Uterus (tissue), 4 donors: ENCODE data around the gene NAA20. TPM values are rescaled to one million over a fixed set of nuclear protein-coding genes. Genes with fewer than 3 reads are reported as not detected.

Experiments used
- DNase-seq, 2 donors: peaks; one replicate each; pipeline ENCODE4 v3.0.0-alpha.2; 2019 to 2020
- H3K27ac ChIP-seq, 2 donors: fragments of 200-600 bp; sonication (generic); 1 replicate in 1 of 2; 2 replicates in 1 of 2; pipeline ENCODE4 v1.5.1; 2016 to 2018
- H3K27me3 ChIP-seq, 2 donors: fragments of 200-600 bp; sonication (generic); one replicate each; pipeline ENCODE4 v1.5.1; 2018 to 2019; ENCODE audit warnings: control low read depth in 1 of 2
- H3K36me3 ChIP-seq, 2 donors: fragments of 200-600 bp; sonication (generic); one replicate each; pipeline ENCODE4 v1.5.1; 2019; ENCODE audit warnings: control low read depth in 1 of 2
- H3K4me1 ChIP-seq, 2 donors: fragments of 200-600 bp; sonication (generic); one replicate each; pipeline ENCODE4 v1.5.1; 2018 to 2019; ENCODE audit warnings: control low read depth in 1 of 2
- H3K4me3 ChIP-seq, 2 donors: fragments of 200-600 bp; sonication (generic); 1 replicate in 1 of 2; 2 replicates in 1 of 2; pipeline ENCODE4 v1.5.1; 2018 to 2019; ENCODE audit warnings: mild to moderate bottlenecking in 1 of 2
- H3K9me3 ChIP-seq, 2 donors: fragments of 200-600 bp; sonication (generic); one replicate each; pipeline ENCODE4 v1.5.1; 2019; ENCODE audit warnings: control low read depth in 1 of 2
- POLR2A ChIP-seq, 2 donors: fragments of 450-650 bp; IDR thresholded peaks; one replicate each; pipeline ENCODE4 v1.6.1; 2016; ENCODE audit warnings: antibody characterized with exemption in 2 of 2, mild to moderate bottlenecking in 1 of 2, moderate library complexity in 1 of 2
- intact Hi-C: fragments of 100-400 bp; cut with DNase I; formaldehyde crosslinking; loops from one replicate; pipeline ENCODE4 v1.15.1; 2023; ENCODE audit warnings: low total_unique reads
- total RNA-seq, 4 donors: library from RNA; depleted of rRNA in 3 of 4; stranded (reverse); fragments of >200 nt in 3 of 4; gene quantifications; one replicate each; pipeline versions ENCODE4 v1.1.0 to v1.2.4, GENCODE V29; 2014 to 2023
- TF ChIP-seq, protein P1 (sequence below), 4 experiments: fragments of 200-600 bp in 2 of 4; fragments of 450-650 bp in 2 of 4; sonication (generic) in 2 of 4; IDR thresholded peaks; one replicate each; pipeline ENCODE4 v1.5.1; 2016 to 2019; ENCODE audit warnings: antibody characterized with exemption in 4 of 4, mild to moderate bottlenecking in 2 of 4, moderate library complexity in 1 of 4
- donor health status: DM: yes; HTN: yes; CAD: no.

NAA20 gene
- total RNA-seq, 4 donors from 2014 or later = 24.7 to 55.7 (median 35.2) TPM

DNA sequence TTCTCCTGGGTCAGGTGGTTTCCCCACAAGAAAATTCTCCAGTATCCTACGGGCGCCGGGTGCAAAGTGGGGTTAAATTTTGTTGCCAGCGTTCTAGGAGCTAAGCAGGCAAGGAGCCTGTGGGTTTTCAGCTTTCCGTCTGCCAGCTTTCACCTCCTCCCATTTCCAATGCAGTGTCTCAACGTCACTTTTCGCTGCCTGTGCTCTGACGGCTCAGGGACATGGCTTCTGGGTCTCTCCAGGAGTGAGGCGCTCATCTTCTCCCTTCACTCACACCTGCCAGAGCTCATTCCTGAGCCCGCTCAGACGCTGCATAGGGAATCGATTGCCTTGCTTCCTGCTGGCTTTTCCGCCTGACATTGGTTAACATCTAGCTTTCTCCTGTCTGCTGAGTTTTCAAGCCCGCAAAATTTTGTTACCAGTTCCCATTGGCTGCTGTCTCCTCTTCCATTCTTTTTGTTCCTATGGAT lies 7.3 kb upstream of the NAA20 start:
- Histone ChIP-seq H3K9me3 (no peaks in the 10 kb centered on the region), H3K27ac (peak overlapping the region; percentile 78 to 96), H3K4me1 (peaks cover 6 to 12% of the 10 kb centered on the region in 2 donors), H3K36me3 (no peaks in the 10 kb centered on the region), H3K27me3 (no peaks in the 10 kb centered on the region), H3K4me3 (no peak overlapping the region)
- intact Hi-C loops = no loop called here
- no peak for DNase-seq
- no peak for TF ChIP-seq POLR2A (IDR thresholded peaks at IDR 0.05)
- TF ChIP-seq, protein P1, sequence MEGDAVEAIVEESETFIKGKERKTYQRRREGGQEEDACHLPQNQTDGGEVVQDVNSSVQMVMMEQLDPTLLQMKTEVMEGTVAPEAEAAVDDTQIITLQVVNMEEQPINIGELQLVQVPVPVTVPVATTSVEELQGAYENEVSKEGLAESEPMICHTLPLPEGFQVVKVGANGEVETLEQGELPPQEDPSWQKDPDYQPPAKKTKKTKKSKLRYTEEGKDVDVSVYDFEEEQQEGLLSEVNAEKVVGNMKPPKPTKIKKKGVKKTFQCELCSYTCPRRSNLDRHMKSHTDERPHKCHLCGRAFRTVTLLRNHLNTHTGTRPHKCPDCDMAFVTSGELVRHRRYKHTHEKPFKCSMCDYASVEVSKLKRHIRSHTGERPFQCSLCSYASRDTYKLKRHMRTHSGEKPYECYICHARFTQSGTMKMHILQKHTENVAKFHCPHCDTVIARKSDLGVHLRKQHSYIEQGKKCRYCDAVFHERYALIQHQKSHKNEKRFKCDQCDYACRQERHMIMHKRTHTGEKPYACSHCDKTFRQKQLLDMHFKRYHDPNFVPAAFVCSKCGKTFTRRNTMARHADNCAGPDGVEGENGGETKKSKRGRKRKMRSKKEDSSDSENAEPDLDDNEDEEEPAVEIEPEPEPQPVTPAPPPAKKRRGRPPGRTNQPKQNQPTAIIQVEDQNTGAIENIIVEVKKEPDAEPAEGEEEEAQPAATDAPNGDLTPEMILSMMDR (IDR thresholded peaks at IDR 0.05) = no peak

DNA sequence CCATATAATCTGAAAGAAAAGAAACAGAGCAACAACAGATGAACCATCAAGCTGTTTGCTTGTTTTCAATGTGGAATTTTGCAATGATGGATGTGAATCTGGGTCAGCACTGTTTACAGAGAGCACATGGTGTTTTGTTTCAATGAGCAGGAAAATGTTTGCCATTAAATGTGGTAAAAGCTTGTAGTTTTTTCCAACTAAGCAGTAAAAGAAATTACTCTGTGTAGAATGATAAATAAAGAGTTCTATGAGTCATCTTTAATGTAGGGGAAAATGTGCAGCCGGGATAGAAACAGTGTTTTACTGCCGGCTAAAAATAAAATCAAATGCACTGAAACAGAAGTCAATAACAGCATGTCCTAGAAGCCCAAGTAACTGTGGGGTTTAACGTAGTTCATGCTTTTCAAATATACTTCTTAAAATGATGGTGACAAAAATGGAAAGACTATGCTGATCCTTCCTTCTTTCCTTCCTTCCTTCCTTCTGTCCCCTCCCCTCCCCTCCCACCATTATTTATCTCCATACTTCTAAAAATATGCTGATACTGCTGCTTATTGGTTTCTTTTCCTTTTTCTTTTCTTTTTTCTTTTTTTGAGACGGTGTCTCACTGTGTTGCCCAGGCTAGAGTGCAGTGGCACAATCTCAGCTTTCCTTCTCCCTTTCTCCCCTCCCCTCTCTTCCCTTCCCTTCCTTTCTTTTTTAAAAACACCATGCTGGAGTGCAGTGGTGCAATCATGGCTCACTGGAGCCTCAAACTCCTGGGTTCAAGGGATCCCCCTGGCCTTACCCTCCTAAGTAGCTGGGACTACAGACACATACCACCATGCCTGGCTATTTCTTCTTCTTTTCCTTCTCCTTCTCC lies 6.3 kb upstream of the NAA20 start:
- Histone ChIP-seq H3K27ac (peak overlapping the region; percentile 78 to 96), H3K4me1 (peaks cover 6 to 12% of the 10 kb centered on the region in 2 donors), H3K4me3 (no peak overlapping the region), H3K9me3 (no peaks in the 10 kb centered on the region), H3K36me3 (no peaks in the 10 kb centered on the region), H3K27me3 (no peaks in the 10 kb centered on the region)
- intact Hi-C loops = no loop called here
- TF ChIP-seq, protein P1 (IDR thresholded peaks at IDR 0.05) = no peak
- TF ChIP-seq POLR2A (IDR thresholded peaks at IDR 0.05) = no peak
- DNase-seq = no peak

DNA sequence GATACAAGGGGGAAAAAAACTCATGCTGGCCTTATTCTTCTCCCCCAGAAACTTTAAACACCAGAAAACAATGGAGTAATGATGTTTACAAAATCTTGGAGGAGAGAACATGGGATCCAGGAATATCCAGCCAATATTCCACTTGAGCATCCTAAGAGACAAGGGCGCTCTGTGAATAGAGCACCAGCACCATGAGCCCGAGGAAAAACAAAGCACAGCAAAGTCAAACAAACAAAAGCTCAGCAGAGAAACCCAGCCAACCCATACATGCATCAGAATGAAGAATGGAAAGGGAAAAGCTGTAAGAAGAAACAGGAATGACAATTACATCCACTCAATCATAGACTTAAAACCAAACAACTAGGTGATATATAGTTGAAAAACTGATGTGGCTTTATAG lies 4.6 kb upstream of the NAA20 start:
- Histone ChIP-seq H3K4me3 (no peak overlapping the region), H3K4me1 (peaks cover 6 to 12% of the 10 kb centered on the region in 2 donors), H3K36me3 (no peaks in the 10 kb centered on the region), H3K27me3 (no peaks in the 10 kb centered on the region), H3K27ac (peak overlapping the region; percentile 78 to 96), H3K9me3 (no peaks in the 10 kb centered on the region)
- DNase-seq = no peak
- TF ChIP-seq POLR2A (IDR thresholded peaks at IDR 0.05) = no peak
- TF ChIP-seq, protein P1 (IDR thresholded peaks at IDR 0.05) = no peak
- intact Hi-C loops = no loop called here

DNA sequence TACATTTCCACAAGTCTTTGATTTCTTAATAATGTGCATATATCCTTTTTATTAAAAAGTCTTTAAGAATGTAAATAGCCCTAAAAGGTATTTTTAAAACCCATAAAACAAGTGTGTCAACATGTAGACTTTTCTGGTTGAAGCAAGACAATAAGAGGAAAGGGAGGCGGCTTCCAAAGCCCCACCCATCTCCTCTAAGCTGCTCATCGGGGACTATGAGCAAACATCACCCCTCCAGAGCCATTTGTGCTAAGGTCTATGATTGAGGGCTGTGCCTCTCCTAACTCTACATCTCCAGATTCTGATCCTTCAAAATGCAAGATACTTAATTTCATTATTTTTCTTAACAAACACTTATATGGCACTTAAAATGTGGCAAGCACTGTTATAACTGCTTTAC lies 2.5 kb upstream of the NAA20 start:
- no peaks in the 10 kb centered on the region for H3K27me3 ChIP-seq
- H3K36me3 ChIP-seq = no peaks in the 10 kb centered on the region
- H3K27ac ChIP-seq = peak overlapping the region in 1 of 2 donors; percentile 61
- no peak overlapping the region for H3K4me3 ChIP-seq
- DNase-seq = no peak
- H3K4me1 ChIP-seq = peaks cover 10 to 11% of the 10 kb centered on the region in 2 donors
- intact Hi-C loops = no loop called here
- H3K9me3 ChIP-seq = no peaks in the 10 kb centered on the region
- TF ChIP-seq POLR2A (IDR thresholded peaks at IDR 0.05) = no peak
- TF ChIP-seq, protein P1 (IDR thresholded peaks at IDR 0.05) = no peak

DNA sequence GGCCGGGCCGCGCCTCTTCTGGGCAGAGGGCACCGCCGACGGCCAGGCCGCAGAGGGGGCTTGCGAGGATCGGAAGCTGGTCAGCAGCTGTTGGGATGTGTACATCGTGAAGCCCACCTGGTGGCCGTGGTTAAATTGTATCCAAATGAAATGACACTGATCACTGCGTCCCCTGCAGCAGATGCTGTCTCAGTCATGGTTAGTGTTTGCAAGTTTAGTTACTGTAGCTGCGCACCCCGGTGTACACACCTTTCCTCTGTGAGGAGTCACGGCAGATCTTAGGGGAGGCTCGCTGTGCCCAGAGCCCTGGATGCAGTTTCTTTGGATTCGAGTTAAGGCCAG lies 653 bp downstream of the NAA20 start:
- Histone ChIP-seq H3K4me1 (peaks cover 3% of the 10 kb centered on the region in 2 donors), H3K4me3 (peak overlapping the region; percentile 59 to 94), H3K27ac (peak overlapping the region; percentile 69 to 81), H3K27me3 (no peaks in the 10 kb centered on the region), H3K36me3 (no peaks in the 10 kb centered on the region), H3K9me3 (no peaks in the 10 kb centered on the region)
- intact Hi-C loops = no loop called here
- no peak for TF ChIP-seq POLR2A (IDR thresholded peaks at IDR 0.05)
- TF ChIP-seq, protein P1 (IDR thresholded peaks at IDR 0.05) = no peak
- DNase-seq = no peak
